ENCODE data around the gene MLLT6. TPM values are rescaled to one million over a fixed set of nuclear protein-coding genes. Genes with fewer than 3 reads are reported as not detected.

The MLLT6 gene
- total RNA-seq, 1 experiment from 2014 or later = 17.4 TPM

GRCh38 chr17:38674749-38675615, 30.1 kb upstream of the MLLT6 start, which contains the start of gene EPOP:
Gene EPOP (minus strand): TSS chr17:38674957. CDS start chr17:38674495, 462 bp downstream.
- peak; percentile 61 for DNase-seq (ENCODE audit: low spot score)

DNA sequence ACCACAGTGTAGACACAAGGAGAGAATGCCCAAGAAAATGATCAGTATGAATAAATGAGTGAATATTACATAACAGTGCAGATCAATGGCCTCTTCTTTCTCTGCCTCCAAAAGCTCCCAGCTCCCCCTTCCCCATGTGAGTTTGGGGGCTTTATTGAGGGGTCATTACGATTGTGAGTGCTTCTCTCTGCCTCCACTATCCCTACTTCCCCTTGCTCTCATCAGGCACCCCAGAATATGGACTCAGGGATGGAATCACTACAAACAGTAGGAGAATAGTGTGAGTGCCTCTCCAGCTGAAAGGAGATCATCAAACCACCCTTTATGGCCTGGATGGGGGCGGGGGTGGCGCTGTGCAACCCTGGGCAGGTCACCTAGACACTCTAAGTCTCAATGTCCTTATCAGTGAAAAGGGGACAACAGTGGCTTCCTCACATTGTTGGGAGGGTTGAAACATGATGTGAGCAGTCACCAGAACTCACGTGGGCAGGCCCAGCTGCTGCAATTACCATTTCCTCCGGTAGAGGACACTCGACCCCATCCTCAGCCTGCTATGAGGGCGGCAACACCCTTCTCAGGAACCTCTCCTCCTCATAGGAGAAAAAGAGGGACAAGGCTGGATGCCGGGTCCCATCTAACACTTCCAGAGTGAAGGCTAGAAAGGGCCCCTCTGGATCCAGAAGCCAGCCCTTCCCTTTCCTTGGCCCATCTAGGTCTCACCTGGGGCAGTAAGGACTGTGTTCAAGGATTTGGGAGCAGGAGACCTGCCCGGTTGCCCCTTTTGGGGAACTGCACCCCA, 28.2 kb upstream of the MLLT6 start:
- peak; percentile 88 for DNase-seq (ENCODE audit: low spot score)

GRCh38 chr17:38677819-38678218, 27.3 kb upstream of the MLLT6 start:
- DNase-seq (ENCODE audit: low spot score) = no peak

DNA sequence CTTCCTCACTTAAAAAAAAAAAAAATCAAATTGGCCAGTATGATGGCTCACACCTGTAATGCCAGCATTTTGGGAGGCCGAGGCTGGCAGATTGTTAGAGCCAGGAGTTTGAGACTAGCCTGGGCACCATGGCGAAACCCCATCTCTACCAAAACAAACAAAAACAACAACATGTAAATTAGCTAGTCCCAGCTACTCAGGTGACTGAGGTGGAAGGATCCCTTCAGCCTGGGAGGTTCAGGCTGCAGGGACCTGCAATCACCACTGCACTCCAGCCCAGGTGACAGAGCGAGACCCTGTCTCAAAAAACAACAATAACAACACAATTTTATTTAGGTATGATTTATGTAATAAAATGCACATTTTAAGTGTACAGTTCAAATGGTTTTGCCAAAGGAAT, 24.0 kb upstream of the MLLT6 start:
- DNase-seq (ENCODE audit: low spot score) = no peak

DNA sequence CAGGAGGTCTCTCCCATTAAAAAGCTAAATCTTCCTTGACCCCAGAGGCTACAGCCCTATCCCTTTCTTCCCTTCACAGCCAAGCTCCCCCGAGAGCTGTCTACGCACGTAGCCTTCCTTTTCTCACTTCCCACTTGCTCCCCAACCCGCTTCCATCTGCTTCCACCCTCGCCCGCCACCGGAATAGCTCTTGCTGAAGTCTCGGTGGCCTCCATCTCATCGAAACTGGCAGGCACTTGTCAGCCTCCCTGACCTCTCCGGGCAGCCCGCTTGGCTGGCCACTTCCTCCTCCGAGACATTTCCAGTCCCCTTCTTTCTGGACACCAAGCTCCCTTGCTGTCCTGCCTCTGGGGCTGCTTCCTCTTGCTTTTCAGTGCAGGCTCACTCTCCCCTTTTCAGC, 19.6 kb upstream of the MLLT6 start:
- no peak for DNase-seq (ENCODE audit: low spot score)

- DNase-seq (ENCODE audit: low spot score) = no peak
Measured at GRCh38 chr17:38687286-38687685, 17.8 kb upstream of the MLLT6 start.

GRCh38 chr17:38690386-38690785, 14.7 kb upstream of the MLLT6 start:
- no peak for DNase-seq (ENCODE audit: low spot score)

DNA sequence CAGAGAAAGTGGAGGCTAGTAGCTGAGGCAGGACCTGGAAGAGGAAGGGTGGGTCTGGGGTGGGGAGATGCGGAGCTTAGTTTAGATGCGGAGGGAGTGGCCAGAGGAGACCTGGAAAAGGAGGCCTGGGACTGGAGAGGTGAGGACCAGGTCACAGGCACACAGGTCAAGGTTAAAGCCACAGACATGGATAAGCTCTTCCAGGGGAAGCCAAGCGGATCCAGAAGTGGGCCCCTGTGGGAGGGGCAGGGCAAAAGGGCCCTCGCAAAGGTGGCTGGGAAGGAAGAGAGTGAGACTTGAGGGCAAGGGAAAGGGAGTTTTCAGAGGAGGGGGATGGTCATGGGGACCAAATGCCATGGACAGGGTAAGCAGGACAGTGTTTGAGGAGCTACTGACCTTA, 13.9 kb upstream of the MLLT6 start:
- DNase-seq (ENCODE audit: low spot score) = no peak

- DNase-seq (ENCODE audit: low spot score) = no peak
Measured at GRCh38 chr17:38693700-38694329, 11.3 kb upstream of the MLLT6 start.

DNA sequence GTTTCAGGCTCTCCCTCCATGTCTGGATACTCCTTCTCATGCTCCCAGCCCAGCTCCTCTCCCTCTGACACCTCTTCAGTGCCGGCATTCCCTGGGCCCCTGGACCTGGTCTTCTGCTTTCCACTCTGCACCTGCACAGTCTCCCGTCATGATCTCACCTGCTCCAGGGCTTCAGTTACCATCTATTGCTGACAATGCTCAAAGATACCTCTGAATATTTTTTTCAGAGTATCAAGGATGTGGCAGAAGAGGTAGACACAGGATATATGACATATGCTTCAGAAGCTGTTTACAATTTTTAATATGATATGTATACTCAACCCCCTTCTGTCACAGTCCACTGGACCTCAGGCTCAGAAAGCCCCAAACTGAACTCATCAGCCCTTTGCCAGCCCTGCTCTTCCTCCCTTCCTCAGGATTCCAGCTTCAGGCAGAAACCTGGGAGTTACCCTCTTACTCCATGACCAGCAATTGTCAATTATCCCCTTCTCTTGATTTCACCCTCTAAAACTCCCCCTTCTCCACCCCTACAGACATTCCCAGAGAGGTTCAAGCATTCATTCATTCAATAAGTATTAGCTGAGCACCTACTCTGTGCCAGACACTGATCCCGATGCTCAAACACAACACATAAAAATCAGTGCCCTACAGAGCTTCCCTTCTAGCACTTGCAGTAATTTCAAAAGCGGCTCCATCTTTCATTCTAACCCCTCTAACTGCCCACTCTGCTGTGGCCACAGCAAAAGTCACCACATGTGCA, 7.8 kb upstream of the MLLT6 start:
- DNase-seq (ENCODE audit: low spot score) = no peak

GRCh38 chr17:38698760-38699159, 6.3 kb upstream of the MLLT6 start:
- no peak for DNase-seq (ENCODE audit: low spot score)

DNA sequence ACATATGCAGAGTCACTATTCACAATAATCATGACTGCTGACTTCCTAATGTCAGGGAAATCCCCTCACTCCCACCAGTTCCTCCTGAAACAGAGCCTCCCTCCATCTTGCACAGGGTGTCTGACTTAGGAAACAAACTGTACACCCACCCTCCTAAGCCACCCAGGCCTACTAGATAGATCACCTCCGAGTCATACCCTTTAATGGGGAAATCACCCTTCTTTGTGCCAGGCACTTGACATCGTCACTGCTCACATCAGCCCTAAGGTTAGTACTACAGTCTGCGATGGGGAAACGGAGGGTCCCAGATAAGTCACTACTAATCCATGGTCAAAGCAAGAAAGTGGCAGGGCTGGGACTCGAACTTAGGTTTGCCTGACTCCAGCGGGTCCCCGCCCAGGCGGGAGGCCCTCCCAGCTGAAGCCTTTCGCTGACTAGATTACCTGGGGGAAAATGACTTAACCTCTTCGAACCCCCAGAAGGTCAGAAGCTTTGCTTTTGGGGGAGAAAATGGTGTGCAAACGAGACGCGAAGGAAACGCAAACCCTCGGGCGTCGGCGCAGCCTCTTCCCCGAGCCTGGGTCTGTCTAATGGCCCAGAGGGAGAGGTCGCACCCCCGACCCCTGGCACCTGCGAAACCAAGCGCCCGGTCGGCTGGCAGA, 3.4 kb upstream of the MLLT6 start:
- DNase-seq (ENCODE audit: low spot score) = peak; percentile 45

GRCh38 chr17:38702166-38702915, 2.7 kb upstream of the MLLT6 start:
- peak; percentile 74 for DNase-seq (ENCODE audit: low spot score)

DNA sequence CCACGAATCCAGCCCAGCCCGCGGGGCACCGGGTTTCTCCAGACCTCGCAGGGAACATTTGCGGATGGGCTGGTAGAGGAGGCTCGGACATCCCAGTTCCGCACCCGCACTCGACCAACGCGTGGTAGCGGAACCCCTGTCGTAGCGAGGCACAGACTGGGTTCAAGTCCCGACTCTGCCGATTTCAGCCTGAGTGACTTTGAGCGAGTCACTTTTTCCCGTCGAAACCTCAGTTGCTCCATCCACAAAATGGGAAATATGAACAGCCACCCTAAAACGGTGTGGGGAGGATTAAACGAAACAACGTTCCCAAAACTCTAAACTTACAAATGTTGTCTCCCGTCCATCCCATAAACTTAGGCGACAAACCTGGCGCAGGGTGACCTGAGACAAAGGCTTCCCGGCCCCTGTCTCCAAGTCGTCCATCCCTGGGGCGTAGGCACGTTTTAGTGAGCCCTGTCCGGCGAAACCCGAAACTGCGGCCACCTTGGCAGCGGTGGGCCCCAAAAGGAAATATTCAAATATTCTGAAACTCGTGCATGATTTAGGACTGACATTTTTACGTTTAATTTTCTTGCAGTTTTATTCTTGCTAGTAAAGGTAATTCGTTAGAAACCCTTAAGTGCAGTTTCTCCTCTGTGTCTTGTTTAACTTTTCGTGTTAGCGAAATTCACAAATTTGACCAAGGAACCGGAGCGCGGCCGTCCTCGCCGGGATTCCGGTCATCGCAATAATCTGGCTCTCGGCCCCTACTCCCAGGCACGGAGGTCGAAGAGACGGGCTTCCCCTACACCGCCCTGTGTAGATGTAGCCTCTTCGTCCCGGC, 1.9 kb upstream of the MLLT6 start:
- DNase-seq (ENCODE audit: low spot score) = no peak

DNA sequence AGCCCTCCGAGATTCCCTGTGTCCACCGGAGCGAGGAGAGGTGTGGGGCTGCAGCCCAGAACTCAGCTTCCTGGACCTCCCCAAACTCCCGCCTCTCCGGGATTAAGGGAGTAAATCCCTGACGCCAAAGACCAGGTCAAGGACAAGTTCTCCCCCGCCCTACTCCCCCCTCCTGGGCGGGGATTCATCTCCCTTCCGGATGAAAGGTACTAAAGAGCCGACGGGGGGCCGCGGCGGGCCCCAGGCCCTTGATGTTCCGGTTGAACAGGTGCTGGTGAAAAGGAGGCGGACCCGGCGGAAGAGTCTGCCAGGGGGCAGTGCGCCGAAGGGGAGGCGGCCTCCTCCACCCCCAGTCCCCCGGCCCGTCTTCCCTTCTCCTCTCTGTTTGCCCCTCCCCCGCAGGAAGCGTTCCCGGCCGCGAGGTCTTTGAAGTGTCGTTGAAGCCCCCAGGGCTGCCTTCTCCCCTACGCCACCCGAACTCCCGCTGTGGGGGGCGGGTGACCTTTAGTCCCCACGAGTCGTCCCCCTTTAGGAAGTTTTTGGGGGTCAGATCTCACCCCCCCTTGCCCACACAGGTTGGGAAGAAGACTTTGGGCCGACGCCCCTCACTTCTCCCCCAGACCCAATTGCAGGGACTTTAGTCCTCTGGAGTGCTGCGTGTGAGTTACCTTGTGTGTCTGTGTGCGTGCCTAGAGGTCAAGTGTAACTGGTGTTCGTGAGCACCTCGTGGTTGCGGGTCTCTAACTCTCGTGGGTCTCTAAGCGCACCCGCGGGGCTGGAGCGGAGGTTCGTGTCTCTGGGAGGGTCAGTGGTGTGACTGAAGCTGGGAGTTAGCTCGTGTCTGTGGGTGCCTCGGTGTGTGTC, 1.1 kb upstream of the MLLT6 start:
- DNase-seq (ENCODE audit: low spot score) = no peak

GRCh38 chr17:38705523-38705802, 390 bp downstream of the MLLT6 start:
- no peak for DNase-seq (ENCODE audit: low spot score)

DNA sequence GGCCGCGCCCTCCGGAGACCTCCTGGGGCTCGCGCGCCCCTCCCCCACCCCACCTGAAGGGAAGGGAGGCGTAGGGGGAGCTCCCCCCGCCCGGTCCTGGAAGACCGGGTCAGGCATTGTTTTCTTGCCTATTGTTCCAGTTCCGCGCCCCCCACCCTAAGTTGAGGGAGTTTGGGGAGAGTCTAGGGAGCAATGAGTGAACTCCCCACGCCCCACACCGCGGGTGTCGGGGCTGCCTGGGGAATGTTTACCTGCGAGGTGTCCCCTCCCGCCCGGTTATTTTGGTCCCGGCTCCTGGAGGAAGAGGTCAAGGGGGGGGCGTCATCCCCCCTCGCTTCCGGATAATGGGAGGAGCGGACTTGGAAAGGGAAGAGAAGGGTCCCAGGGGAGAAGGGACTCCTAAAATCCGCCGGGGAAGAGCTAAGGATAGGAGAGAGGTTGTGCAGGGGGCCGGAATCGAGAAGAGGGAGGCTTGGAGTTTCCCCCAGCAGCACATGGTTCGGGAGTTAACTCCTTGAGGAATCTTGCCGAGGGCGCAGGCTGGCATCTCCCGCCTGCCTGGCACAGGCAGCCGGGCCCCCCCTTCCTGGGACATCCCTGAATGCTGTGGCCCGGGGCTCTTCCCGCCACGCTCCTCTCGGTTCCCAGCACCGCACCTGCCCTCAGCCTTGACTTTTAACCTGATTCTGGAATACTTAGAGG, 881 bp downstream of the MLLT6 start:
- no peak for DNase-seq (ENCODE audit: low spot score)
